ENCODE measurements around the gene CNTRL. TPM values are rescaled to one million over a fixed set of nuclear protein-coding genes. Genes with fewer than 3 reads are reported as not detected.

Gene CNTRL
- total and polyA plus RNA-seq, 5 donors from 2014 or later = 12.2 to 135 (median 15.9) TPM

DNA sequence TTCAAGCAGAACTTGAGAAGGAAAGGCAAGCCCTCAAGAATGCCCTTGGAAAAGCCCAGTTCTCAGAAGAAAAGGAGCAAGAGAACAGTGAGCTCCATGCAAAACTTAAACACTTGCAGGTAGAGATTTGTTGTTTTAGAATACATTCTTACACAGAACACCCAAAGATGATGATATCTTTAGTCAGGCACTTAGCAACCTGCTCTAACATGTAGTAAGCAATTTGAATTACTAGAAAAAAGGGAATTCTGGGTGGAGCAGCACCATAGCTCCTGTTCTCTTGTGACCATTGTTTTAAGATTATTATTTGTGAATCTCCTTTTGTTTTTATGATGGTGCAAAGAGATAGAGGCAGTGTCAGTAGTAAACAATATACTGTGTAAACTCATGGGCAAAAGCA lies 63.8 kb downstream of the CNTRL start:
- Mint-ChIP-seq H3K27ac (peak overlapping the region; percentile 38 to 84 (median 56)), H3K36me3 (peaks cover 67% of the 10 kb centered on the region), H3K4me1 (peaks cover 18 to 71% (median 52%) of the 10 kb centered on the region in 4 donors), H3K9me3 (no peaks in the 10 kb centered on the region), H3K4me3 (no peak overlapping the region), H3K27me3 (no peaks in the 10 kb centered on the region)
- H3K9me3 ChIP-seq (ENCODE audit: control insufficient read depth in 2 of 2, low read length in 2 of 2) = no peaks in the 10 kb centered on the region
- peaks cover 17% of the 10 kb centered on the region for H3K4me1 ChIP-seq (ENCODE audit: control insufficient read depth, insufficient read depth, low read length, poor library complexity, severe bottlenecking)
- ATAC-seq (ENCODE audit: low read depth in 2 of 2) (no peak), DNase-seq (no peak)
- no peak overlapping the region for H3K27ac ChIP-seq (ENCODE audit: insufficient read depth, low read length, poor library complexity, severe bottlenecking)
- no peak overlapping the region for H3K4me3 ChIP-seq (ENCODE audit: low read depth, low read length)
- peaks cover 77% of the 10 kb centered on the region for H3K36me3 ChIP-seq (ENCODE audit: control insufficient read depth, insufficient read depth, low read length)
- no peaks in the 10 kb centered on the region for H3K27me3 ChIP-seq (ENCODE audit: control insufficient read depth, insufficient read depth, low read length)

DNA sequence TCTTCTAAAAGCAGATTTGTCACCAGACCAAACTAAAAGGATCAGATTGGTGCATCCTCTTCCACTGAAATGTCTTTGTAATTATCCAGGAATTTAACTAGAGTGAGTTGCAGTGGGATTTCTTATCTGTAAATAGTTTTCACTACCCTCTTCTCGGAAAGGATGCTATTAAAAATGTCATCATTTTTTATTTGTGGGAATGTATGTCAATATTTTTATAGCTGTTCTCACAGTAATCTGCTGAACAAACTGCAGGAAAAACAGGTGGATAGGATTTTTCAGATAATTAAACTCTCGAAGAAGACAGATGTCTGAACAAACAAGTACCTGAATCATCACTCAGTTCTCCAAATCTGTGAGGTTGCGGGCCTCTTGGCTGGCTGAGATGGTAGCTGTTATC lies 64.2 kb downstream of the CNTRL start:
- peaks cover 69% of the 10 kb centered on the region for H3K36me3 Mint-ChIP-seq
- Histone ChIP-seq H3K4me1 (ENCODE audit: control insufficient read depth, insufficient read depth, low read length, poor library complexity, severe bottlenecking) (peaks cover 13% of the 10 kb centered on the region), H3K9me3 (ENCODE audit: control insufficient read depth in 2 of 2, low read length in 2 of 2) (no peaks in the 10 kb centered on the region), H3K27ac (ENCODE audit: insufficient read depth, low read length, poor library complexity, severe bottlenecking) (no peak overlapping the region), H3K36me3 (ENCODE audit: control insufficient read depth, insufficient read depth, low read length) (peaks cover 82% of the 10 kb centered on the region), H3K4me3 (ENCODE audit: low read depth, low read length) (no peak overlapping the region), H3K27me3 (ENCODE audit: control insufficient read depth, insufficient read depth, low read length) (no peaks in the 10 kb centered on the region)
- ATAC-seq (ENCODE audit: low read depth in 2 of 2) (no peak), DNase-seq (no peak)
- H3K9me3 Mint-ChIP-seq = no peaks in the 10 kb centered on the region
- peaks cover 18 to 67% (median 50%) of the 10 kb centered on the region in 4 donors for H3K4me1 Mint-ChIP-seq
- peak overlapping the region; percentile 56 to 84 (median 62) for H3K27ac Mint-ChIP-seq
- no peaks in the 10 kb centered on the region for H3K27me3 Mint-ChIP-seq
- H3K4me3 Mint-ChIP-seq = no peak overlapping the region

GRCh38 chr9:121140162-121140561 lies 65.4 kb downstream of the CNTRL start:
- Mint-ChIP-seq H3K9me3 (no peaks in the 10 kb centered on the region), H3K36me3 (peaks cover 75% of the 10 kb centered on the region), H3K4me1 (peaks cover 18 to 56% (median 41%) of the 10 kb centered on the region in 4 donors), H3K27me3 (no peaks in the 10 kb centered on the region), H3K4me3 (no peak overlapping the region), H3K27ac (peak overlapping the region; percentile 47 to 82 (median 80))
- Histone ChIP-seq H3K9me3 (ENCODE audit: control insufficient read depth in 2 of 2, low read length in 2 of 2) (no peaks in the 10 kb centered on the region), H3K27ac (ENCODE audit: insufficient read depth, low read length, poor library complexity, severe bottlenecking) (no peak overlapping the region), H3K4me1 (ENCODE audit: control insufficient read depth, insufficient read depth, low read length, poor library complexity, severe bottlenecking) (peaks cover 4% of the 10 kb centered on the region), H3K4me3 (ENCODE audit: low read depth, low read length) (no peak overlapping the region), H3K27me3 (ENCODE audit: control insufficient read depth, insufficient read depth, low read length) (no peaks in the 10 kb centered on the region), H3K36me3 (ENCODE audit: control insufficient read depth, insufficient read depth, low read length) (peaks cover 88% of the 10 kb centered on the region)
- no peak for DNase-seq
- ATAC-seq (ENCODE audit: low read depth in 2 of 2) = no peak

DNA sequence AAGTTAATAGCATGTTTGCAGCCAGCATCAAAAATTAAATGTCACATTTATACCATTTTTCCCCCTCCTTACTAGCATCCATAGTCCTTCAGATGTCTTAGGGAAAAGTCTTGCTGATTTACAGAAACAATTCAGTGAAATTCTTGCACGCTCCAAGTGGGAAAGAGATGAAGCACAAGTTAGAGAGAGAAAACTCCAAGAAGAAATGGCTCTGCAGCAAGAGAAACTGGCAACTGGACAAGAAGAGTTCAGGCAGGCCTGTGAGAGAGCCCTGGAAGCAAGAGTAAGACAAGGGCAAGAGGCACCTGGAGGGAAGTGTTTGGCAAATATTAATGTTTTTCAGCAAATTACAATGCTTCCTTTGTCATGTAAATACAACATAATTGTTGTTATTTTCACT lies 66.6 kb downstream of the CNTRL start:
- no peak overlapping the region for H3K4me3 Mint-ChIP-seq
- ATAC-seq (ENCODE audit: low read depth in 2 of 2) = no peak
- H3K27ac Mint-ChIP-seq = peak overlapping the region; percentile 62 to 80 (median 66)
- Histone ChIP-seq H3K9me3 (ENCODE audit: control insufficient read depth in 2 of 2, low read length in 2 of 2) (no peaks in the 10 kb centered on the region), H3K36me3 (ENCODE audit: control insufficient read depth, insufficient read depth, low read length) (peaks cover 95% of the 10 kb centered on the region), H3K4me1 (ENCODE audit: control insufficient read depth, insufficient read depth, low read length, poor library complexity, severe bottlenecking) (peaks cover 4% of the 10 kb centered on the region), H3K27me3 (ENCODE audit: control insufficient read depth, insufficient read depth, low read length) (no peaks in the 10 kb centered on the region), H3K4me3 (ENCODE audit: low read depth, low read length) (no peak overlapping the region), H3K27ac (ENCODE audit: insufficient read depth, low read length, poor library complexity, severe bottlenecking) (no peak overlapping the region)
- no peak for DNase-seq
- no peaks in the 10 kb centered on the region for H3K9me3 Mint-ChIP-seq
- peaks cover 78% of the 10 kb centered on the region for H3K36me3 Mint-ChIP-seq
- peaks cover 18 to 45% (median 31%) of the 10 kb centered on the region in 4 donors for H3K4me1 Mint-ChIP-seq
- no peaks in the 10 kb centered on the region for H3K27me3 Mint-ChIP-seq

DNA sequence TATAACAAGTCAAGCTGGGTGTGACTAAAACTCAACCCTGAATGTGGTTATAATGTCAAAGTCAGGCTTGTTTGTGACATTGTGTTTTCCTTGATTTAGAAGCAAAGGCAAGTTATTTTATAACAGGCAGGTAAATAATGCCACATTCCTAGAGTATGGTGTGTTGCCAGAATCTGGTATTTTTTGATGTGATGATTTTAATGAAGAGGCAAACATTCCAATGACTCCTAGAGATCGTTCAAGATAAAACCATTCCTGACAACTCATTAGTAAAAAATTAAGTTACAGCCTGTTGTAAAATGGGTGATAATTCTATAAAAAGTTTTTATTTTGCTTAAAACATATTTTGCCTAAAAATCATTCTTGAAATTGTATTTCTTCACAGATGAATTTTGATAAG lies 67.0 kb downstream of the CNTRL start:
- H3K27ac Mint-ChIP-seq = peak overlapping the region in 2 of 3 donors; percentile 62 to 80
- peaks cover 18 to 43% (median 28%) of the 10 kb centered on the region in 4 donors for H3K4me1 Mint-ChIP-seq
- DNase-seq (no peak), ATAC-seq (ENCODE audit: low read depth in 2 of 2) (no peak)
- Histone ChIP-seq H3K9me3 (ENCODE audit: control insufficient read depth in 2 of 2, low read length in 2 of 2) (no peaks in the 10 kb centered on the region), H3K36me3 (ENCODE audit: control insufficient read depth, insufficient read depth, low read length) (peaks cover 96% of the 10 kb centered on the region), H3K4me1 (ENCODE audit: control insufficient read depth, insufficient read depth, low read length, poor library complexity, severe bottlenecking) (peaks cover 4% of the 10 kb centered on the region), H3K27ac (ENCODE audit: insufficient read depth, low read length, poor library complexity, severe bottlenecking) (no peak overlapping the region), H3K4me3 (ENCODE audit: low read depth, low read length) (no peak overlapping the region), H3K27me3 (ENCODE audit: control insufficient read depth, insufficient read depth, low read length) (no peaks in the 10 kb centered on the region)
- H3K36me3 Mint-ChIP-seq = peaks cover 79% of the 10 kb centered on the region
- no peaks in the 10 kb centered on the region for H3K27me3 Mint-ChIP-seq
- H3K9me3 Mint-ChIP-seq = no peaks in the 10 kb centered on the region
- H3K4me3 Mint-ChIP-seq = no peak overlapping the region

DNA sequence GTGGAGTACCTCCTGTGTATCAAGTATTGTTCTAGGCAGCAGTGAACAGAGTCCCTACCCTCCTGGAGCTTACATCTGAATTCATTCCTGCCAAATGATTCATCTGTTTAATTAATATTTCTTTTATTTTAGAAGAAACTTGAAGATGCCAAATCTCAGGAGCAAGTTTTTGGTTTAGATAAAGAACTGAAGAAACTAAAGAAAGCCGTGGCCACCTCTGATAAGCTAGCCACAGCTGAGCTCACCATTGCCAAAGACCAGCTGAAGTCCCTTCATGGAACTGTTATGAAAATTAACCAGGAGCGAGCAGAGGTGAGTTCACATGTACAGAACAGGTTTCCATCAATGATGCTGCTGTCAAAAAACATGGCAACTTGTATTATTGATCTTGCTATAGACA lies 69.0 kb downstream of the CNTRL start:
- Mint-ChIP-seq H3K4me3 (no peak overlapping the region), H3K27me3 (no peaks in the 10 kb centered on the region), H3K9me3 (no peaks in the 10 kb centered on the region), H3K27ac (peak overlapping the region in 2 of 3 donors; percentile 52 to 74), H3K4me1 (peaks cover 12 to 26% (median 13%) of the 10 kb centered on the region in 4 donors), H3K36me3 (peaks cover 83% of the 10 kb centered on the region)
- Histone ChIP-seq H3K36me3 (ENCODE audit: control insufficient read depth, insufficient read depth, low read length) (peaks cover 100% of the 10 kb centered on the region), H3K4me1 (ENCODE audit: control insufficient read depth, insufficient read depth, low read length, poor library complexity, severe bottlenecking) (no peaks in the 10 kb centered on the region), H3K27ac (ENCODE audit: insufficient read depth, low read length, poor library complexity, severe bottlenecking) (no peak overlapping the region), H3K4me3 (ENCODE audit: low read depth, low read length) (no peak overlapping the region), H3K9me3 (ENCODE audit: control insufficient read depth in 2 of 2, low read length in 2 of 2) (no peaks in the 10 kb centered on the region), H3K27me3 (ENCODE audit: control insufficient read depth, insufficient read depth, low read length) (no peaks in the 10 kb centered on the region)
- ATAC-seq (ENCODE audit: low read depth in 2 of 2) (no peak), DNase-seq (no peak)

DNA sequence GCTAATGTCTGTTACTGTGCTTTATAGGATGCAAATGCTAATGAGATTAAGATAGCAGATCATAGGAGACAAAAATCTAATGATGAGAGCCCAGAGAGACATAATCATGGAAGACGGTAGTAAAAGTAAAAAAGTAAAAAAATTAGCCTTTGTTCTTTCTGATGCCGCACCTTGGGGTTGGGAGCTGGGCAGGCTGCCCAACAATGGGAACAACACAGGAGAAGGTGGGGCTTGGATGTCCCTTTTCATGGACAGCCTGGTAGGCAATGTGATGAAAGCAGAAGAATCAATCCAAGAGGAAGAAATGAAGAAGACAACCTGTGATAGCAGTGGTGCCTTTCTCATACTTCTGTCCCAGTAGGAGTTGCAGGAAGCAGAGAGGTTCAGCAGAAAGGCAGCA lies 69.7 kb downstream of the CNTRL start:
- Mint-ChIP-seq H3K4me3 (no peak overlapping the region), H3K36me3 (peaks cover 81% of the 10 kb centered on the region), H3K9me3 (no peaks in the 10 kb centered on the region), H3K27me3 (no peaks in the 10 kb centered on the region), H3K27ac (peak overlapping the region in 2 of 3 donors; percentile 50 to 85), H3K4me1 (peaks cover 8 to 27% (median 14%) of the 10 kb centered on the region in 4 donors)
- Histone ChIP-seq H3K27ac (ENCODE audit: insufficient read depth, low read length, poor library complexity, severe bottlenecking) (no peak overlapping the region), H3K4me3 (ENCODE audit: low read depth, low read length) (no peak overlapping the region), H3K9me3 (ENCODE audit: control insufficient read depth in 2 of 2, low read length in 2 of 2) (no peaks in the 10 kb centered on the region), H3K36me3 (ENCODE audit: control insufficient read depth, insufficient read depth, low read length) (peaks cover 100% of the 10 kb centered on the region), H3K4me1 (ENCODE audit: control insufficient read depth, insufficient read depth, low read length, poor library complexity, severe bottlenecking) (no peaks in the 10 kb centered on the region), H3K27me3 (ENCODE audit: control insufficient read depth, insufficient read depth, low read length) (no peaks in the 10 kb centered on the region)
- DNase-seq = no peak
- no peak for ATAC-seq (ENCODE audit: low read depth in 2 of 2)

DNA sequence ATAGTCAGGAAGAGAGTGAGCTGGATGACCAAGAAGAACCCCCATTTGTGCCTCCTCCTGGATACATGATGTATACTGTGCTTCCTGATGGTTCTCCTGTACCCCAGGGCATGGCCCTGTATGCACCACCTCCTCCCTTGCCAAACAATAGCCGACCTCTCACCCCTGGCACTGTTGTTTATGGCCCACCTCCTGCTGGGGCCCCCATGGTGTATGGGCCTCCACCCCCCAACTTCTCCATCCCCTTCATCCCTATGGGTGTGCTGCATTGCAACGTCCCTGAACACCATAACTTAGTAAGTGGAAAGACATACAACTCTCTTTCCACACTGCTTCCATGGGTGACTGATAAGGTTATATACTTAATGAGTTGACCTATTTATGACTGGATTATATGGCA lies 75.4 kb downstream of the CNTRL start:
- Mint-ChIP-seq H3K4me3 (no peak overlapping the region), H3K27me3 (no peaks in the 10 kb centered on the region), H3K9me3 (no peaks in the 10 kb centered on the region), H3K27ac (peak overlapping the region; percentile 0 to 86 (median 26)), H3K36me3 (peaks cover 60% of the 10 kb centered on the region), H3K4me1 (peaks cover 8 to 24% (median 18%) of the 10 kb centered on the region in 4 donors)
- Histone ChIP-seq H3K36me3 (ENCODE audit: control insufficient read depth, insufficient read depth, low read length) (peaks cover 90% of the 10 kb centered on the region), H3K4me1 (ENCODE audit: control insufficient read depth, insufficient read depth, low read length, poor library complexity, severe bottlenecking) (no peaks in the 10 kb centered on the region), H3K9me3 (ENCODE audit: control insufficient read depth in 2 of 2, low read length in 2 of 2) (no peaks in the 10 kb centered on the region), H3K27me3 (ENCODE audit: control insufficient read depth, insufficient read depth, low read length) (no peaks in the 10 kb centered on the region), H3K4me3 (ENCODE audit: low read depth, low read length) (no peak overlapping the region), H3K27ac (ENCODE audit: insufficient read depth, low read length, poor library complexity, severe bottlenecking) (no peak overlapping the region)
- ATAC-seq (ENCODE audit: low read depth in 2 of 2) (no peak), DNase-seq (no peak)
